HepG2 (cell line): Measurements from ENCODE around the gene PPFIA4. TPM values are rescaled to one million over a fixed set of nuclear protein-coding genes. Genes with fewer than 3 reads are reported as not detected.

Source experiments
- ISX ChIP-seq: sonication (generic); formaldehyde crosslinking; conservative IDR thresholded peaks from 2 replicates; pipeline ENCODE4 v1.5.0; 2020; ENCODE audit warnings: missing genetic modification reagents
- MAFK ChIP-seq, 2 experiments: IDR thresholded peaks in 1 of 2; conservative IDR thresholded peaks in 1 of 2; 2 replicates each; pipeline ENCODE4 v1.6.1; 2011; ENCODE audit warnings: improper control_type of control experiment in 2 of 2, low read length in 2 of 2
- MIER3 ChIP-seq: IDR thresholded peaks from 2 replicates; pipeline ENCODE4 v1.6.1; 2016; ENCODE audit warnings: missing compliant biosample characterization, borderline replicate concordance
- NFIB ChIP-seq: sonication (generic); formaldehyde crosslinking; IDR thresholded peaks from 2 replicates; pipeline ENCODE4 v1.9.0; 2021; ENCODE audit warnings: missing genetic modification reagents, mild to moderate bottlenecking, borderline replicate concordance
- SMC3 ChIP-seq: IDR thresholded peaks from 2 replicates; pipeline ENCODE4 v1.6.1; 2011; ENCODE audit warnings: low read length, improper control_type of control experiment
- SPEN ChIP-seq: sonication (generic); formaldehyde crosslinking; IDR thresholded peaks from 2 replicates; pipeline ENCODE4 v1.5.1; 2020; ENCODE audit warnings: low read depth, mild to moderate bottlenecking, missing genetic modification reagents
- TARDBP ChIP-seq: sonication (generic); formaldehyde crosslinking; IDR thresholded peaks from 2 replicates; pipeline ENCODE4 v1.8.0; 2022; ENCODE audit warnings: mild to moderate bottlenecking, missing genetic modification reagents
- ZEB1 ChIP-seq: IDR thresholded peaks from 2 replicates; pipeline ENCODE4 v1.6.1; 2012; ENCODE audit warnings: mild to moderate bottlenecking, low read depth, inconsistent platforms; ENCODE audit not compliant: insufficient replicate concordance
- ZNF672 ChIP-seq: sonication (generic); formaldehyde crosslinking; IDR thresholded peaks from 2 replicates; pipeline ENCODE4 v1.8.1; 2022; ENCODE audit warnings: missing genetic modification reagents
- ZNF703 ChIP-seq: sonication (generic); formaldehyde crosslinking; IDR thresholded peaks from 2 replicates; pipeline ENCODE4 v1.5.1; 2020; ENCODE audit warnings: missing genetic modification reagents, mild to moderate bottlenecking, moderate library complexity, borderline replicate concordance
- polyA plus RNA-seq, 8 experiments: library from polyadenylated mRNA; depleted of rRNA in 3 of 8; stranded (reverse) in 7 of 8; unstranded in 1 of 8; fragments of >200 nt; fragmentation: Illumina TruSeq in 4 of 8; extraction: Trizol in 4 of 8; gene quantifications; 2 replicates each; pipeline versions ENCODE4 v1.2.1 to v1.2.3, GENCODE V29; 2011 to 2016; ENCODE audit warnings: low read depth in 4 of 8, missing spikeins in 1 of 8, mixed read lengths in 1 of 8; ENCODE audit not compliant: insufficient read depth in 1 of 8
- total RNA-seq, 5 experiments: library from RNA; depleted of rRNA; stranded (reverse); fragments of >200 nt; fragmentation: Illumina TruSeq; extraction: Trizol; gene quantifications; 2 replicates each; pipeline ENCODE4 v1.2.3, GENCODE V29; 2016; ENCODE audit warnings: low read depth in 1 of 5
- TF ChIP-seq, protein P1 (sequence below): sonication (generic); formaldehyde crosslinking; IDR thresholded peaks from 2 replicates; pipeline ENCODE4 v1.9.0; 2022; ENCODE audit warnings: missing genetic modification reagents, mild to moderate bottlenecking, borderline replicate concordance
- TF ChIP-seq, protein P2 (sequence below): sonication (generic); formaldehyde crosslinking; IDR thresholded peaks from 2 replicates; pipeline ENCODE4 v1.4.0; 2020; ENCODE audit warnings: missing genetic modification reagents, mild to moderate bottlenecking, borderline replicate concordance
- TF ChIP-seq, protein P3 (sequence below): sonication (generic); formaldehyde crosslinking; IDR thresholded peaks from 2 replicates; pipeline ENCODE4 v1.4.0; 2020; ENCODE audit warnings: missing genetic modification reagents
- TF ChIP-seq, protein P4 (sequence below): sonication (generic); formaldehyde crosslinking; IDR thresholded peaks from 2 replicates; pipeline ENCODE4 v1.4.0; 2020; ENCODE audit warnings: missing genetic modification reagents
- TF ChIP-seq, protein P5 (sequence below): sonication (generic); formaldehyde crosslinking; IDR thresholded peaks from 2 replicates; pipeline ENCODE4 v1.4.0; 2020; ENCODE audit warnings: missing genetic modification reagents
- TF ChIP-seq, protein P6 (sequence below): sonication (generic); formaldehyde crosslinking; IDR thresholded peaks from 2 replicates; pipeline ENCODE4 v1.5.1; 2020; ENCODE audit warnings: missing genetic modification reagents, mild to moderate bottlenecking, borderline replicate concordance

PPFIA4 gene
- total and polyA plus RNA-seq, 2 of the 13 experiments (the other 11 are each of a cell fraction or from before 2014, with no cell fraction given), result 6.4 TPM; not detected in 1

DNA sequence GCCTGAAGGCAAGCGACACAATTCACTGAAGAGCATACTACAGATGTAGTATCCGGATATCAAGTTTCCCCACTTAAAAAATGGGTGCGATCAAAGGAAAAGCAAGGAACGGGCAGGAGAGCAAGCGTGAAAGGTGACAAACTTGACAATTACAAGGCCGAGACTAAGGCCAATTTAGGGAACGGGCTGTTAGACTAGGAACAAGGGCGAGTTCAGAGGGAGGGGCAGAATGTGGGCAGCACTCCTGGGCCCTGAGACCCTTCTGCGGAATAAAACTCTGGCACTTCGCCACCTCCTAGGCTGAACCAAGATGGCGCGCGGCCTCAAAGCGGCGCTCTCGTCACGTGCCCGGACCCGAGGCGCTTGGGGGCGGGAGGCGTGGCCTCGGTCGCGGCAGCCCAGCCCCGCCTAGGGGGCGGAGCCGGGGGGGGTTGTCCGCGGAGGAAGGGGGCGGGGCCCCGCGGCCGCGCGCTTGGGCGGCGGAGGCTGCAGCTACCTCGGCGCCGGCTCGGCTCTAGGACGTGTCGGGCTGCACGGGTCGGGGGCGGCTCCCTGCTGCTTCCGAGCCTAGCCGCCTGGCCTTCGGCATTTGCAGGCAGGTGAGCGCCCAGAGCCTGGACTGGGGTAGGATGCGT lies at the start of gene PPFIA4 (continued):
- TF ChIP-seq NFIB (CRISPR knock-in tag) (no peak), MAFK (conservative IDR thresholded peaks at IDR 0.05 in 1 of 2, IDR thresholded peaks at IDR 0.05 in 1 of 2; ENCODE audit: low read length in 2 of 2) (no peak), ISX (no peak), ZNF672 (no peak), TARDBP (CRISPR knock-in tag) (no peak), SMC3 (no peak), SPEN (CRISPR knock-in tag) (no peak), ZNF703 (CRISPR knock-in tag) (no peak), ZEB1 (no peak), MIER3 (no peak)
- TF ChIP-seq, protein P1, sequence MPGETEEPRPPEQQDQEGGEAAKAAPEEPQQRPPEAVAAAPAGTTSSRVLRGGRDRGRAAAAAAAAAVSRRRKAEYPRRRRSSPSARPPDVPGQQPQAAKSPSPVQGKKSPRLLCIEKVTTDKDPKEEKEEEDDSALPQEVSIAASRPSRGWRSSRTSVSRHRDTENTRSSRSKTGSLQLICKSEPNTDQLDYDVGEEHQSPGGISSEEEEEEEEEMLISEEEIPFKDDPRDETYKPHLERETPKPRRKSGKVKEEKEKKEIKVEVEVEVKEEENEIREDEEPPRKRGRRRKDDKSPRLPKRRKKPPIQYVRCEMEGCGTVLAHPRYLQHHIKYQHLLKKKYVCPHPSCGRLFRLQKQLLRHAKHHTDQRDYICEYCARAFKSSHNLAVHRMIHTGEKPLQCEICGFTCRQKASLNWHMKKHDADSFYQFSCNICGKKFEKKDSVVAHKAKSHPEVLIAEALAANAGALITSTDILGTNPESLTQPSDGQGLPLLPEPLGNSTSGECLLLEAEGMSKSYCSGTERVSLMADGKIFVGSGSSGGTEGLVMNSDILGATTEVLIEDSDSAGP (CRISPR knock-in tag), result peak; percentile 43
- TF ChIP-seq, protein P2, sequence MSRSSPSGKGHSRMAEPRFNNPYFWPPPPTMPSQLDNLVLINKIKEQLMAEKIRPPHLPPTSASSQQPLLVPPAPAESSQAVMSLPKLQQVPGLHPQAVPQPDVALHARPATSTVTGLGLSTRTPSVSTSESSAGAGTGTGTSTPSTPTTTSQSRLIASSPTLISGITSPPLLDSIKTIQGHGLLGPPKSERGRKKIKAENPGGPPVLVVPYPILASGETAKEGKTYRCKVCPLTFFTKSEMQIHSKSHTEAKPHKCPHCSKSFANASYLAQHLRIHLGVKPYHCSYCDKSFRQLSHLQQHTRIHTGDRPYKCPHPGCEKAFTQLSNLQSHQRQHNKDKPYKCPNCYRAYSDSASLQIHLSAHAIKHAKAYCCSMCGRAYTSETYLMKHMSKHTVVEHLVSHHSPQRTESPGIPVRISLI, result no peak
- TF ChIP-seq, protein P3, sequence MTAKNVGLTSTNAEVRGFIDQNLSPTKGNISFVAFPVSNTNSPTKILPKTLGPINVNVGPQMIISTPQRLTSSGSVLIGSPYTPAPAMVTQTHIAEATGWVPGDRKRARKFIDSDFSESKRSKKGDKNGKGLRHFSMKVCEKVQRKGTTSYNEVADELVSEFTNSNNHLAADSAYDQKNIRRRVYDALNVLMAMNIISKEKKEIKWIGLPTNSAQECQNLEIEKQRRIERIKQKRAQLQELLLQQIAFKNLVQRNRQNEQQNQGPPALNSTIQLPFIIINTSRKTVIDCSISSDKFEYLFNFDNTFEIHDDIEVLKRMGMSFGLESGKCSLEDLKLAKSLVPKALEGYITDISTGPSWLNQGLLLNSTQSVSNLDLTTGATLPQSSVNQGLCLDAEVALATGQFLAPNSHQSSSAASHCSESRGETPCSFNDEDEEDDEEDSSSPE, result 0 out of 2 replicates have a peak, but pooled peaks have one; percentile 28
- TF ChIP-seq, protein P4, sequence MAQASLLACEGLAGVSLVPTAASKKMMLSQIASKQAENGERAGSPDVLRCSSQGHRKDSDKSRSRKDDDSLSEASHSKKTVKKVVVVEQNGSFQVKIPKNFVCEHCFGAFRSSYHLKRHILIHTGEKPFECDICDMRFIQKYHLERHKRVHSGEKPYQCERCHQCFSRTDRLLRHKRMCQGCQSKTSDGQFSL, result peak; percentile 60; the same call in 1 of the 2 replicates
- TF ChIP-seq, protein P5, sequence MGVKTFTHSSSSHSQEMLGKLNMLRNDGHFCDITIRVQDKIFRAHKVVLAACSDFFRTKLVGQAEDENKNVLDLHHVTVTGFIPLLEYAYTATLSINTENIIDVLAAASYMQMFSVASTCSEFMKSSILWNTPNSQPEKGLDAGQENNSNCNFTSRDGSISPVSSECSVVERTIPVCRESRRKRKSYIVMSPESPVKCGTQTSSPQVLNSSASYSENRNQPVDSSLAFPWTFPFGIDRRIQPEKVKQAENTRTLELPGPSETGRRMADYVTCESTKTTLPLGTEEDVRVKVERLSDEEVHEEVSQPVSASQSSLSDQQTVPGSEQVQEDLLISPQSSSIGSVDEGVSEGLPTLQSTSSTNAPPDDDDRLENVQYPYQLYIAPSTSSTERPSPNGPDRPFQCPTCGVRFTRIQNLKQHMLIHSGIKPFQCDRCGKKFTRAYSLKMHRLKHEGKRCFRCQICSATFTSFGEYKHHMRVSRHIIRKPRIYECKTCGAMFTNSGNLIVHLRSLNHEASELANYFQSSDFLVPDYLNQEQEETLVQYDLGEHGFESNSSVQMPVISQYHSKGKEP, result no peak
- TF ChIP-seq, protein P6, sequence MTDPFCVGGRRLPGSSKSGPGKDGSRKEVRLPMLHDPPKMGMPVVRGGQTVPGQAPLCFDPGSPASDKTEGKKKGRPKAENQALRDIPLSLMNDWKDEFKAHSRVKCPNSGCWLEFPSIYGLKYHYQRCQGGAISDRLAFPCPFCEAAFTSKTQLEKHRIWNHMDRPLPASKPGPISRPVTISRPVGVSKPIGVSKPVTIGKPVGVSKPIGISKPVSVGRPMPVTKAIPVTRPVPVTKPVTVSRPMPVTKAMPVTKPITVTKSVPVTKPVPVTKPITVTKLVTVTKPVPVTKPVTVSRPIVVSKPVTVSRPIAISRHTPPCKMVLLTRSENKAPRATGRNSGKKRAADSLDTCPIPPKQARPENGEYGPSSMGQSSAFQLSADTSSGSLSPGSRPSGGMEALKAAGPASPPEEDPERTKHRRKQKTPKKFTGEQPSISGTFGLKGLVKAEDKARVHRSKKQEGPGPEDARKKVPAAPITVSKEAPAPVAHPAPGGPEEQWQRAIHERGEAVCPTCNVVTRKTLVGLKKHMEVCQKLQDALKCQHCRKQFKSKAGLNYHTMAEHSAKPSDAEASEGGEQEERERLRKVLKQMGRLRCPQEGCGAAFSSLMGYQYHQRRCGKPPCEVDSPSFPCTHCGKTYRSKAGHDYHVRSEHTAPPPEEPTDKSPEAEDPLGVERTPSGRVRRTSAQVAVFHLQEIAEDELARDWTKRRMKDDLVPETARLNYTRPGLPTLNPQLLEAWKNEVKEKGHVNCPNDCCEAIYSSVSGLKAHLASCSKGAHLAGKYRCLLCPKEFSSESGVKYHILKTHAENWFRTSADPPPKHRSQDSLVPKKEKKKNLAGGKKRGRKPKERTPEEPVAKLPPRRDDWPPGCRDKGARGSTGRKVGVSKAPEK (CRISPR knock-in tag), result no peak
